Thoracic aorta endothelial cell (primary cell): ENCODE results near the gene EPM2A. TPM values are rescaled to one million over a fixed set of nuclear protein-coding genes. Genes with fewer than 3 reads are reported as not detected.

Source experiments
- small RNA-seq: library from RNA; depleted of rRNA; stranded (forward); fragments of <200 nt; gene quantifications from one replicate; pipeline ENCODE3, GENCODE V24; 2012
- total RNA-seq: library from RNA; depleted of rRNA; stranded (reverse); fragments of >200 nt; gene quantifications from 2 replicates; pipeline ENCODE4 v1.2.3, GENCODE V29; 2012

EPM2A gene
- 5.0 and 7.2 TPM in 2 replicates for total RNA-seq

GRCh38 chr6:145735356-145736165 lies at the start of gene EPM2A:
Gene EPM2A (minus strand): TSS chr6:145735520. CDS start chr6:145735498, 22 bp downstream.

Small RNAs within 50 kb of the gene (small RNA-seq; reads per million reads assigned to genes)
- not detected for gene AL023806.2

Other genes with a start within 250 kb of the EPM2A start
- gene FBXO30, start 79.3 kb upstream of the EPM2A start, total RNA-seq = 21.1 and 24.1 TPM in 2 replicates
- gene SHPRH, start 228.8 kb upstream of the EPM2A start, total RNA-seq = 31.9 and 33.0 TPM in 2 replicates